ENCODE measurements around the gene PAPOLA.
"Not testable (repeated sequence)": the region's sequence is repeated elsewhere in the genome, so short reads cannot be mapped to it uniquely, and the experiment has no call there.

Gene PAPOLA

DNA sequence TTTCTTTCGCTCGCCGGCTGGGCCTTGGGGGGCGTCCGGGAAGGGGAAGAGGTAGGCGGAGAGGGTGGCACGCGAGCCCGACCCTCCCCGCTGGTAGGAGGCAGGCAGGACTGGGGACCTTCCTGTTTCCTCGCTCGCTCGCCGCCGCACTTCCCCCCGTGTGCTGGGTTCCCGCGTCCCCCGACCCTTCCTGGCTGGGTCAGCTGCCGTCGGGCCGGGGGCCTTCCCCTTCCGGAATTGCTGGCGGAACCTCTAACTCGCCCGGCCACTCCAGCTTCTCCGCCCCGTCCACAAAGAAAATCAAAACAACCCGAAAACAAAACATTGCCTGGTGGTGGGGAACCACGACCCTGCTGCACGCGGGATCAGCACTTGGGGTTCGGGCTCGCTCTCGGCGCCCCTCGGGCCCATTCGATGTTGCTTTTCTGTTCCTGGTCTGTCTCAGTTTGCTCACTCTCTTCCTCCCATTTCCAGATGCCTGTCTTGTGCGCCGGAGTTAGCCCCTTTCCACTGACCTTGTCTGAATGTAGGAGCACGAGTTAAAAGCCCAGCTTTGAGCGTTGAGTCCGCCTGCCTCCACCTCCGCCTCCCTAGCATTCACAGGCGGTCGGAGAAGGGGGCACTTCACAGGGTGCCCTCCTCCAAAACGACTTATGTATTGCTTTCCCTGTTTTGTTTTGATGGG lies 581 bp downstream of the PAPOLA start:
- DNase-seq (ENCODE audit: low read depth in 3 of 3) = peak; percentile 6 to 46 (median 22)

DNA sequence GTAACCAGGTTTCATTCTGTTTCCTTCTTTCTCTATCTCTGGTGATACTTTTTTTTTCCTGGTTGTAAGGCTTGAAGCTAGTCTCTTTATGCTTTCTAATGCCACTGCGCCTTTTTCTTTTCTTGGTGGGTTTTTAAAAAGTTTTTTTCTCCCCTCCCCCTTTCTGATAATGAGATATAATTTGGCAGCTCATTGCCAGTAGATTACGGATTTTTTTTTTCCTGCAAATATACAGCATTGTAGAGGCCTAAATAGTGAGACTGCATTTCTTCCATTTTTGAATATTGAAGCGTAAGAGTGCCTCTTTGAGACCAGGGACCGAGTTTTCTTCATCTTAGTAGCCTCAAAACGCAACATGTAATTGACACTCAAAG lies 1.1 kb downstream of the PAPOLA start:
- DNase-seq (ENCODE audit: low read depth in 3 of 3) = no peak

DNA sequence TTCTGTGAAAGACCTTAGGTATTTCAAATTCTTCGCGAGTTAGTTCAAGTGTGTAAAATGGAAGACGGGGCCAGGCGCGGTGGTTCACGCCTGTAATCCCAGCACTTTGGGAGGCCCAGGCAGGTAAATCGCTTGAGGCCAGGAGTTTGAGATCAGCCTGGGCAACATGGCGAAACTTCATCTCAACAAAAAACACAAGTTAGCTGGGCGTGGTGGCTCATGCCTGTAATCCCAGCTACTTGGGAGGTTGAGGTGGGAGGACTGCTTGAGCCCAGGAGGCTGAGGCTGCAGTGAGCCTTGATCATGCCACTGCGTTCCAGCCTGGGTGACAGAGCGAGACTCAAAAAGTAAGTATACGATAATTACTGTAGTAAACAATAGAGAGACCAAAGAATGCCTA lies 2.2 kb downstream of the PAPOLA start:
- DNase-seq (ENCODE audit: low read depth in 3 of 3) = not testable (repeated sequence)

DNA sequence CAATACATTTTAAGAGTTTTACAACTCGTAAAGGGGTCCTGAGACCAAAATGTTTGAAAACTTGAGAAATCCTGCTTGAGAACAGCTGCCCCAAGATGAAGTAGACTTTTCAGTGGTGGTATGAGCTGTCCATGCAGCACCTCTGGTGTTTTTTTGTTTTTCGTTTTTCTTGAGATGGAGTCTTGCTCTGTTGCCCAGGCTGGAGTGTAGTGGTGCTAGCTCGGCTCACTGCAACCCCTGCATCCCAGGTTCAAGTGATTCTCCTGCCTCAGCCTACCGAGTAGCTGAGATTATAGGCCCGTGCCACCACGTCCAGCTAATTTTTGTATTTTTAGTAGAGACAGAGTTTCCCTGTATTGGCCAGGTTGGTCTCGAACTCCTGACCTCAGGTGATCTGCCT lies 5.5 kb downstream of the PAPOLA start:
- DNase-seq (ENCODE audit: low read depth in 3 of 3) = no peak

DNA sequence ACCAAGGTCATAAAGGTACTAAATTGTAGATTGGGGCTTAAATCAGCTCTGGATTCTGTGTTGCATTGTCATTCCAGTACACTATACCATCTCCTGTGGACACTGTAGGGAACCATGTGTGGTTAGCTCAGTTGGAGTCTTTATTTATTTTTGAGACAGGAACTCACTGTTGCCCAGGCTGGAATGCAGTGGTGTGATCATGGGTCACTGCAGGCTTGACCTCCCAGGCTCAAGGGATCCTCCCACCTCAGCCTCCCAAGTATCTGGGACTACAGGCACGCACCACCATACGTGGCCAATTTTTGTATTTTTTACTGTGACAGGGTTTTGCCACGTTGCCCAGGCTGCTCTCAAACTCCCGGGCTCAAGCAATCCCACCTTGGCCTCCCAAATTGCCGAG lies 6.7 kb downstream of the PAPOLA start:
- no peak for DNase-seq (ENCODE audit: low read depth in 3 of 3)

DNA sequence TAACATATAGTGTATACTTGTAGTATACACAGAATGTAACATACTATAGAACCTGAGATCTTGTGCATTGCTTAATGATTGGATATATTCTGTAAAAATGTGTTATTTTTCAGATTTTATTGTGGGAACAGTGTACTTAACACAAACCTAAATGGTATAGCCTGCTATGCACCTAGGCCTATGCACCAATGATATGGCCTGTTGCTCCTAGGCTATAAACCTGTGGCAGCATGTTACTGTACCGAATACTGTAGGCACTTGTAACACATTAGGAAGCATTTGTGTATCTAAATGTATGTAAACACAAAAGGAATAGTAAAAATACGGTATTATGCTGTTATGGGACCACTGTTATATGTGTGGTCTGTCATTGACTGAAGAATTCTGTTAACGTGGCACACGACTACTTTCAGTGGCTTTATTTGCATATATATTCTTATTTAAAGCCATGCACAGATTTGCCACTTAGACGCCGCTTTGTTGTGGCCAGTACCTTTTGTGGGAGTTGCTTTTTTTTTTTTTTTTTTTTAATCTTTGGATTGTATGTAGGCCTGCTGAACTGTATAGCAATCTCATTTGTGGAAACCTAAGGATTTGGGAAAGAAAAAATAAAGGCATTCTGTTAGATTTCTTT lies 7.4 kb downstream of the PAPOLA start:
- DNase-seq (ENCODE audit: low read depth in 3 of 3) = no peak

DNA sequence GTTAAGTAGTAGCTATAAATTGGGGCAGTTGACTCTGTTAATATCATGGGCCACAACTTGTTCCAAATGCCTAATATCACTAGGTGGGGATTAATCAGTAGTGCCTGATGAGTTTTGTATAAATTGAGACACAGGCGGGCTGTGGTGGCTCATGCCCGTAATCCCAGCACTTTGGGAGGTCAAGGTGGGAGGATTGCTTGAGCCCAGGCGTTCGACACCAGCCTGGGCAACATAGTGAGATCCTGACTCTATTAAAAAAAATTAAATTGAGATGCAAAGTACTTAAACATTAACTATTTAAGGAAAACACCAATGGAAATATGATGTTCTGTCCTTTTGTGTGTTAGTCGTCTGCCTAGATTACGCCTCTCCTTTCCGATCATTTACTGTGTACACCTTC lies 9.0 kb downstream of the PAPOLA start:
- no peak for DNase-seq (ENCODE audit: low read depth in 3 of 3)

DNA sequence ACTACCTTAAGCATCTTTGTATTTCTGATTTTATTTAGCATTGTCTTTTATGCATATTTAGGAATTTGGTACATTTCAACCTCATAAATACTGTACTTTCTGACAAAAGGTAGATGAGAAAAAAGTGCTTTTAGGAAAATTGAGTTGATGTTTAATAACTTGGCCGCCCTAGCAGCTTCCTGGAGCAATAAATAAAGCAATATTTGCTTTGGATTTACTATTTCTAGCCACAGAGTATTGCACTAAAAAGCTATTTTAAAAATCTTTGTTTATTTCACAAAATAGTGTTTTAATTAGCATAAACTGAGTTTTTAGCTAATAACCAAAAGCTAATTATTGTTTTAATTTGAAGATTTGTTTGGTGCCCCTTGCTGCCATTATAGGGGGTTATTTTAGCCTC lies 9.5 kb downstream of the PAPOLA start:
- no peak for DNase-seq (ENCODE audit: low read depth in 3 of 3)

DNA sequence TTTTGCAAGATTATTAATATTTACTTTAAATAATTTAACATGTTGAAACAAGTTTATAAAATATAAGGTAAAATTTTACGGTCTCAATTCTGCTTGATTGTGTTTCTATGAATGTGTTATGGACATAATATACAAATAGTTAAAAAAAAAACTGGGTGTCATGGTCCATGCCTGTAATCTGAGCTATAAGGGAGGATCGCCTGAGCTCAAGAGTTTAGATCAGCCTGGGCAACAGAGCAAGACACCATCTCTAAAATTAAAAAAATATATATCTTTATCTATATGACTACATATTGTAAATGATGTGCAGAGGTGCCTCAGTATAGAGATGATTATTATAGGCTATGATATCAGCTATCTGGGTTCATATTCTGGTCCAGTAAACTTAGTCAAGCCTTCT lies 9.9 kb downstream of the PAPOLA start:
- no peak for DNase-seq (ENCODE audit: low read depth in 3 of 3)

DNA sequence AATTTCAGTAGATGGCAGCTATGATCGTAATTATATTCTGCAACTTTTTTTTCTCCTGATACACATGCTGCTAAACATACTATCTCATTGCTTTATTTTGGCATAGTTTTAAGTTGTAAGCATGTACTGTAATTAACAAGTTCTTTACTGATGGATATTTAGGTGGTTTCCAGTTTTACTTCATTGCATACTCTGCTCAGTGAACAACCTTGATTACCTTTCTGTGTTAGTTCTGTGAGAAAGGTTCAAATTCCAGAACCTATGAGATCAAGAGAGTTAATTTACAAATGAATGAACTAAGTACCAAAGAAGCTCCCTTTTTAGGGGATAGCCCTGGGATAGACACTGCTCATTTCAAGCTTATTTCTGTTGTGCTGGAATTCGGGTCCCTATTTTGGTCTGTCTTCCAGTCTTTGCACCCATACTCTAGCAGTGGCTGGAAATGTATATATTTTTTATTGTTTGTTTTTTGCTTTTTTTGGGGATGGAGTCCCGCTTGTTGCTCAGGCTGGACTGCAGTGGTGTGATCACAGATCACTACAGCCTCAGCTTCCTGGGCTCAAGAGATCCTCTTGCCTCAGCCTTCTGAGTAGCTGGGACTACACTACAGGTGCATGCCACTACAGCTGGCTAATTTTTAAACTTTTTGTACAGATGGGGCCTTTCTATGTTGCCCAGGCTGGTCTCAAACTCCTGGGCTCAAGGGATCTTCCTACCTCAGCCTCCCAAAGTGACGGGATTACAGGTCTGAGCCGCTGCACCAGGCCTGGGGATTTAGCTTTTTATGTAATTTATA lies 10.6 kb downstream of the PAPOLA start:
- no peak for DNase-seq (ENCODE audit: low read depth in 3 of 3)

DNA sequence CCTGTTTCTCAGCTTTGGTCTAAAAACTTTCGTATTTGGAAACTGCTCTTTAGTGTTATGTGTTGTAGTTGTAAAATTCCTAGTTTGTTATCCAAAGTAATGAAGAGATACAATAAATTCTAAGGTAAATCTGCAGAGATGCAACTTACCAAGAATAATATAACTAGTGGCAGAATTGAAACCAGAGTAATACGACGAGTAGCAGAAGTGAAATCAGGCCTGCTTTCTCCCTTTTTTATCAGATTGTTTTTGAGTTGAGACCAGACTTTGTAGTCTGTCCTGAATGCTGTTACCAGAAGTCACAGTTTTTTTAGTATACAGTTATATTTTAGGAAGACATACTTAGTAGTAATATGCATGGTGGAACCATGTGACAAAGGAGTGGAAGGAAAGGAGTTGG lies 12.5 kb downstream of the PAPOLA start:
- no peak for DNase-seq (ENCODE audit: low read depth in 3 of 3)

DNA sequence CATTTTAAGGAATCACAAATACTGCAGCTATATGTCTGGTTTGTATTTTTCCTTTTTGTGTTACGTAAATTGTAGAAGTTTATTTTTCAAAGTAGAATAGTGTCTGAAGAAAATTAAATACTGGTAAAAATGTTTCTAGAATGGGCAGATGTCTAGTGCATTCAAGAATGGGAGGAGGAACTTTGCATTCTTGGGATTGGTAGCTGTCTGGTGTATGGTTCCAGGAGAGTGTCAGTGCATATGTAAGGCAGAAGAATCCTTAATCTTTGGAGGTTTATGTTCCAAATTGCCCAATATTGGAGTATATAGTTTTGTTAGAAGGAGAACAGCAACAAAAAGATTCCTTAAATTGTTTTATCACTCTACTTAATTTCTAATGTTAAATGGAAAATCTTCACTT lies 13.5 kb downstream of the PAPOLA start:
- DNase-seq (ENCODE audit: low read depth in 3 of 3) = no peak

DNA sequence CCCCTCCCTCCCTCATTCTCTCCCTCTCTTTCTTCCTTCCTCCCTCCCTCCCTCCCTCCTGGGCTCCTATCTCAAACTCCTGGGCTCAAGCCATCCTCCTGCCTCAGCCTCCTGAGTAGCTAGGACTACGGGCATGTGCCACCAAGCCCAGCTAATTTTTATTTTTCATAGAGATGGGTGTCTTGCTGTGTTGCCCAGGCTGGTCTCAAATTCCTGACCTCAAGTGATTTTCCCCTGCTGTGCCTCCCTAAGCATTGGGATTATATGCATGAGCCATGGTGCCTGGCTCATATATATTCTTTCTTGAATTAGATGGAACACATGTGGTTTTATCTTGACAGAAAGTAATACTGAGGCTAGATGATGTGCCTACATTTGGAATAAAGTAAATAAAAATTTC lies 14.2 kb downstream of the PAPOLA start:
- DNase-seq (ENCODE audit: low read depth in 3 of 3) = no peak

DNA sequence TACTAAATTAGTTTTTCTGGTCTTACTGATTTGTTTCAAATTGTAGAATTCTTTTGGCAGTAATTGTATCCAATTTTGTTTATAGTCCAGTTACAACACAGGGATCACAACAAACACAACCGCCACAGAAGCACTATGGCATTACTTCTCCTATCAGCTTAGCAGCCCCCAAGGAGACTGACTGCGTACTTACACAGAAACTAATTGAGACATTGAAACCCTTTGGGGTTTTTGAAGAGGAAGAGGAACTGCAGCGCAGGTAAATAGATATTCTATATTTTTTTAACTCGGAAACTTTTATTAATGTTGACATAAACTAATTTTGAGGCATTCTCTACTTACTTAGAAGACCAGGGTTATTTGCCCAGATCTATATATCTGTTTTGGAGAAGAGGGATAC lies 17.8 kb downstream of the PAPOLA start:
- no peak for DNase-seq (ENCODE audit: low read depth in 3 of 3)

DNA sequence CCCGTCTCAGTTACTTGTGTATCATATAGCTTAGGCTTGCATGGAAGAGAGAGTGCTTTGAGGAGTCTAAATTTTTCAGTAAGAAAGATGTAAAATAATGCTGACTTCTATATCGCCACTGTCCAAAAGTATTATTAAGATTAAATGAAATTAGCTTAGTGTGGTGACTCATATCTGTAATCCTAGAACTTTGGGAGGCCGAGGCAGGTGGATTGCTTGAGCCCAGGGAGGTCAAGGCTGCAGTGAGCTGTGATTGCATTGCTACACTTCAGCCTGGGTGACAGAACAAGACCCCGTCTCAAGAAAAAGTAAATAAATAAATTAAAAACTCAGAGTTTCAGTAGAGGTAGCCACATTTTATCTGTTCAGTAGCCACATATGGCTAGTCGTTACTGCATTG lies 23.3 kb downstream of the PAPOLA start:
- no peak for DNase-seq (ENCODE audit: low read depth in 3 of 3)

DNA sequence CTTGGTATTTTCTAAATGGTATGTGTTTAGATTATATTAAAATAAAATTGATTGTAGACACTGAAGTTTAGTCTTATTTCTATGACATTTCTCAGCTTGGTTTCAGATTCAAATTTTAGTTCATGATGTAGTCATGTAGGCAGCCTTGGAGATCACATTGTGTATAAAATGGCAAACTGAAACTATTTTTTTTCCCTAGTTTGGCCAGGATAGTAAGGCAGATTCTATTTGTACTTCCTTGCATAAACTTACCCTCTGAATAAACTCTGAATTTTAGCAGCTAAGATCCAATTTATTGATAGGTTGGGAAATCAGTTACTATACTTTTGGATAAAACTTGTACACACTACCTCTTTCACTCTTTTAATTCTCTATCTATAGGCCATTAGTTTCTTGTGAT lies 30.4 kb downstream of the PAPOLA start:
- no peak for DNase-seq (ENCODE audit: low read depth in 3 of 3)

DNA sequence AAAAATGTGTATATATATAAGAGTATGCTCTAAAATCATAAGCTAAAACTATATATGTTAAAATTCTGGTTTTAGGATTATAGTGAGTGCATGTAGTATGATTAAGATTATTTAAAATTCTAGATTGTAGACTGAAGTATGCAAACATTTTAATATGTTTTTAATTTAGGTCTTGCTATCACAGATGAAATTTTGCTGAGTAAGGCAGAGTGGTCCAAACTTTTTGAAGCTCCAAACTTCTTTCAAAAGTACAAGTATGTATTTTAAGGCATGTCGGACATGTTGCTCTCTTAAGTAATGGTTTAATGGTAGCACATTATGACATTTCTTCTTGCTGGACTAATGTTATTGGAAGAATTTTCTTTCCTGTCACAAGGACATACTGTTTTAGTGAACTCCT lies 34.6 kb downstream of the PAPOLA start:
- DNase-seq (ENCODE audit: low read depth in 3 of 3) = no peak

DNA sequence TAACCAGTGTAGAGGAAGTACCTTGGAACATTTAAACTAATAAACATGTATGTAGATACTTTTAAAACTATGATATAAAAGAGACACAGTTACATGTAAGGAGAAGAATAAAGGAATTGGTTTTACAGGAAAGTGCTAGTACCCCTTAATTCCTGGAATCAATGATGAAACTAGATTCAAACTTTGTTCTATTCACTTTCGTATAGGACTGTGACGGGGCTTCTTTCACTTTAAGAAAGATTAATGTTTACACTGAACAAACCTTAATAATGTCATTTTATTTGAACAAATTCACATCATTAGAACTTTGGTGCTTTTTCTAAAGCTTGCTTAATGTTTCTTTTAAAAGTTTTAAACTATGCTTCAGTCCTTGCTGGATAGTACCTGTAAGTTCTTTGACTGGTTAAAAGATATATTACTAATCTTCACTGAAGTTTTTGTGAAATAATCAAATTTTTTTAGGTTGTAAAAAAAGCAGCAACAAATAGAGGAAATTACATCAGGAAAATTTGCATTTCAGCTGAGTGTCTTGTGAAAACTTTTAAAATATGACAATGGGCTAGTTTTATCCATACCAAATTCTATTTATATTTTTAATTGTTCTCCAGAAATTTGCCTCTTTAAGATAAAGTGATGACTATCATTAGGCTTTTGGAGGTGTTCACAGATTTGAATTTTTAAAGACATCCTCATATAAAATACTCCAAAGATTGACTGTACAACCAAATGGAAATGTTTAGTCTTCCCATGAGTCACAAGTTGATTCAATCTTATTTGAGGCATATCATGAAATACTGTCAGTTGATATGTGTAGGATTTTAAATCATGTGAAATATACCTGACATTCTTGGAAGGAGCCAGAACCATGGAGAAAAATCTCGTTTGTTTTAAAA lies 36.2 kb downstream of the PAPOLA start:
- DNase-seq (ENCODE audit: low read depth in 3 of 3) = no peak

DNA sequence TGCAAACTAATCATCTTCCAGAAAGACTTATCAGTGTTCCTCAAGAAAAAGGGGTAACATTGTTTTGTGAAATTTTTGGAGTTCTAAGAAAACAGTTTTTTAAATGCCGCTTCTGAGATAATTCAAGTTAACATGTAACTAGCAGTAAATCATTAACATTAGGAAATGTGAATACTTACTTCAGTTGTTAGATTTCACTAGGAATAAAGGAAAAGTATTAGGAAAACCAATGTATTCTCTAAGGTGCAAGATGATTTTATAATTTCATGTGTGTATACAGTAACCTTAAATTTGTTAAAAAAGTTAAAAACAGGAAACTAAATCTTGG lies 36.8 kb downstream of the PAPOLA start:
- no peak for DNase-seq (ENCODE audit: low read depth in 3 of 3)

DNA sequence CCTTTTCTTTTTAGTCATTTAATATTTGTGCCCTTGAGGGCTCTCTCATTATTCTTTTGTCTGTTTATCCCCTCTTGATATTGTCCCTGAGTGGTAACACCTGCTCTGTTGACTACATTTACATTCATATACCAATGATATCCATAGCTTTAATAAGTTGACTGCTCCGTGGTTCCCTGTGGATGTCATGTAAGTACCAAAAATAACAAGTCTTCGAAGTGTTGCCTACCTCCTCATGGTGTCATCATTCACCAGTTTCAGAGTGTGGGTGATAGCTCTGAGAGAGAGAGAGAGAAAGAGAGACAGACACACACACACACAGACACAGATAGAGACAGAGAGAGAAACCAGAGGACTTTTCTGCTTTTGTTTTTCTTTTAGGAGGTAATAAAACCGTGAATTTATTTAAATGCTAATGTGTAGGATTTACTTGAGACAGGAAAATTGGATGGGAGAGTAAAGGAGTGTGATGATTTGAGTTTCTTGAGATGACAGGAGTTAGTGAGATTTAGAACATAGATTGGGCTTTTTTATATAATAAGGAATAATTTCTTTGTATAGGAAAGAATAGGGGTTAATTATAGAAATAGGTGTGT lies 52.2 kb downstream of the PAPOLA start:
- no peak for DNase-seq (ENCODE audit: low read depth in 3 of 3)

DNA sequence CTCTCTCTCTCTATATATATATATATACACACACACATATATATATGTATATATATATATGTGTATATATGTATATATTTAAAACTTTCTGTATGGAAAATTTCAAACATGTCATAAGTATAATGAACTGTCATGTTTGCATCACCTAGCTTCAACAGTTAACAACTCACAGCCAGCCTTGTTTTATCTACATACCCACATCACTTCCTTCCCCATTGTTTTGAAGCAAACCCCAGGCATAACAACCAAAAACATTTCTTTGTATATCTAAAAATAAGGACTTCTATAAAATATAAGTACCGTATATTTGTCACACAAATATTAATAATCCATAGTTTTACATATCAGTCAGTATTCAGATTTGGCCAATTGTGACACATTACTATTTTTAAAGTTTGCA lies 57.4 kb downstream of the PAPOLA start:
- no peak for DNase-seq (ENCODE audit: low read depth in 3 of 3)

DNA sequence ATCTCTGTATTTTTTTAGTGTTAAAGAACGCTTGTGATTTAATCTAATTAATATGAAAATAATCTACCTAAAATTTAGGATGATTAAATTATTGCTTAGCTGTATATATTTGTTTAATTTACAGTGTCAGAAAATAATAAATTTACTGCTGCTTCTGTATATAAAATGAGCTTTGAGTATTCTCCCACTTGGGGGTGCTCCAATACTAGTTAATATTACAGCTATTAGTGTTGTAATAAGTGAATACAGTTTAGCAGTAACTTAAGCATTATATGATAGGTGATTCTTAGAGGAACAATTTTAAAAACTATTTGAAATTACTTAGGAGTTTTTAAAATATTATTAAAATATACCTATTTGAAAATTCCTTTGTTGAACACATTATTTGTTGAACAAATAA lies 62.2 kb downstream of the PAPOLA start:
- no peak for DNase-seq (ENCODE audit: low read depth in 3 of 3)

All from stimulated activated CD4-positive, alpha-beta T cell treated with anti-CD3 and anti-CD28 coated beads, TNF-alpha, amount 100 ng/mL, for 24 hours (primary cell).